Upper lobe of left lung (tissue), 6 donors: ENCODE results near the gene RAB11A. TPM values are rescaled to one million over a fixed set of nuclear protein-coding genes. Genes with fewer than 3 reads are reported as not detected.
"Not testable (repeated sequence)": the region's sequence is repeated elsewhere in the genome, so short reads cannot be mapped to it uniquely, and the experiment has no call there.

Experiments
- ATAC-seq, 2 donors: fragments of 200-7000 bp; cut with Tn5 transposase; one replicate each; pipeline ENCODE4 v1.9.1; 2022; ENCODE audit warnings: mild to moderate bottlenecking in 2 of 2, moderate library complexity in 2 of 2; ENCODE audit not compliant: low FRiP score in 2 of 2
- DNase-seq, 2 donors: peaks; one replicate each; pipeline ENCODE4 v3.0.0-alpha.2; 2019 to 2020
- H3K27ac ChIP-seq, 4 donors: fragments of 200-600 bp; sonication (generic); one replicate each; pipeline ENCODE4 v1.5.1; 2016 to 2019
- H3K27me3 ChIP-seq, 4 donors: fragments of 200-600 bp; sonication (generic); one replicate each; pipeline ENCODE4 v1.5.1; 2017 to 2019
- H3K36me3 ChIP-seq, 4 donors: fragments of 200-600 bp; sonication (generic); one replicate each; pipeline ENCODE4 v1.5.1; 2016 to 2019
- H3K4me1 ChIP-seq, 4 donors: fragments of 200-600 bp; sonication (generic); one replicate each; pipeline ENCODE4 v1.5.1; 2018 to 2019
- H3K4me3 ChIP-seq, 4 donors: fragments of 200-600 bp; sonication (generic); one replicate each; pipeline ENCODE4 v1.5.1; 2017 to 2019; ENCODE audit warnings: mild to moderate bottlenecking in 2 of 4, moderate library complexity in 1 of 4
- H3K9me3 ChIP-seq, 4 donors: fragments of 200-600 bp; sonication (generic); one replicate each; pipeline ENCODE4 v1.5.1; 2018 to 2019
- EP300 ChIP-seq, 4 donors: sonication (generic); formaldehyde crosslinking; IDR thresholded peaks; one replicate each; pipeline ENCODE4 v1.5.1; 2017; ENCODE audit warnings: antibody characterized with exemption in 4 of 4, control low read depth in 2 of 4
- POLR2A ChIP-seq, 4 donors: fragments of 450-650 bp; IDR thresholded peaks; one replicate each; pipeline ENCODE4 v1.5.1; 2016 to 2017; ENCODE audit warnings: antibody characterized with exemption in 4 of 4, mild to moderate bottlenecking in 2 of 4
- POLR2AphosphoS5 ChIP-seq, 2 donors: sonication (generic); formaldehyde crosslinking; IDR thresholded peaks; one replicate each; pipeline ENCODE4 v1.5.1; 2017; ENCODE audit warnings: antibody characterized with exemption in 2 of 2
- WGBS, 2 donors: methylation state at CpG; one replicate each; pipeline ENCODE4 v1.1.5; 2017 to 2018; 5-methylcytosine and 5-hydroxymethylcytosine counted together
- total RNA-seq, 6 donors: library from RNA; depleted of rRNA in 4 of 6; stranded (reverse); fragments of >200 nt in 4 of 6; gene quantifications; one replicate each; pipeline versions ENCODE4 v1.1.0 to v1.2.1, GENCODE V29; 2016 to 2021
- TF ChIP-seq, protein P1 (sequence below), 6 experiments: fragments of 450-650 bp in 4 of 6; fragments of 200-600 bp in 2 of 6; sonication (generic) in 2 of 6; IDR thresholded peaks; one replicate each; pipeline ENCODE4 v1.5.1; 2016 to 2019; ENCODE audit warnings: antibody characterized with exemption in 6 of 6
- donor health status: DM: no; HTN: no; CAD: no; lungs with moderate emphysema.
- donor health status: DM: no; HTN: yes; CAD: no; lungs with severe emphysema.

RAB11A gene
- total RNA-seq, 6 donors from 2014 or later, result 15.7 to 205 (median 144) TPM

DNA sequence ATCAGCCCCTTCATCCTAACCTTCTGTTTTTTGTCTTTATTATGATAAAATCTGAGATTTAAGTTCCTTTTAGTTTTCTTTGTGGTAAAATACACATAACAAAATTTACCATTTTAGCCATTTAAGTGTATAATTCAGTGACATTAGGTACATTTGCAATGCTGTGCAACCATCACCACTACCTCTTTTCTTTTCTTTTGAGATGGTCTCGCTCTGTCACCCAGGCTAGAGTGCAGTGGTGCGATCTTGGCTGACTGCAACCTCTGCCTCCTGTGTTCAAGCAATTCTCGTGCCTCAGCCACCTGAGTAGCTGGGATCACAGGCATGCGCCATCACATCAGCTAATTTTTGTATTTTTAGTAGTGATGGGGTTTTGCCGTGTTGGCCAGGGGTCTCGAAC, 6.2 kb upstream of the RAB11A start:
- H3K36me3 ChIP-seq, result no peaks in the 10 kb centered on the region
- no peaks in the 10 kb centered on the region for H3K27me3 ChIP-seq
- 90 to 98% methylated on average over 6 of the region's 6 CpGs for WGBS, 2 donors
- H3K4me3 ChIP-seq, result no peak overlapping the region
- H3K27ac ChIP-seq, result no peak overlapping the region
- H3K4me1 ChIP-seq, result peaks cover 0 to 4% (median 0%) of the 10 kb centered on the region in 4 donors
- DNase-seq (no peak), ATAC-seq (no peak)
- H3K9me3 ChIP-seq, result no peaks in the 10 kb centered on the region
- TF ChIP-seq POLR2AphosphoS5 (IDR thresholded peaks at IDR 0.05), result no peak
- TF ChIP-seq POLR2A (IDR thresholded peaks at IDR 0.05), result no peak
- no peak for TF ChIP-seq EP300 (IDR thresholded peaks at IDR 0.05)
- TF ChIP-seq, protein P1, sequence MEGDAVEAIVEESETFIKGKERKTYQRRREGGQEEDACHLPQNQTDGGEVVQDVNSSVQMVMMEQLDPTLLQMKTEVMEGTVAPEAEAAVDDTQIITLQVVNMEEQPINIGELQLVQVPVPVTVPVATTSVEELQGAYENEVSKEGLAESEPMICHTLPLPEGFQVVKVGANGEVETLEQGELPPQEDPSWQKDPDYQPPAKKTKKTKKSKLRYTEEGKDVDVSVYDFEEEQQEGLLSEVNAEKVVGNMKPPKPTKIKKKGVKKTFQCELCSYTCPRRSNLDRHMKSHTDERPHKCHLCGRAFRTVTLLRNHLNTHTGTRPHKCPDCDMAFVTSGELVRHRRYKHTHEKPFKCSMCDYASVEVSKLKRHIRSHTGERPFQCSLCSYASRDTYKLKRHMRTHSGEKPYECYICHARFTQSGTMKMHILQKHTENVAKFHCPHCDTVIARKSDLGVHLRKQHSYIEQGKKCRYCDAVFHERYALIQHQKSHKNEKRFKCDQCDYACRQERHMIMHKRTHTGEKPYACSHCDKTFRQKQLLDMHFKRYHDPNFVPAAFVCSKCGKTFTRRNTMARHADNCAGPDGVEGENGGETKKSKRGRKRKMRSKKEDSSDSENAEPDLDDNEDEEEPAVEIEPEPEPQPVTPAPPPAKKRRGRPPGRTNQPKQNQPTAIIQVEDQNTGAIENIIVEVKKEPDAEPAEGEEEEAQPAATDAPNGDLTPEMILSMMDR (IDR thresholded peaks at IDR 0.05), result no peak

DNA sequence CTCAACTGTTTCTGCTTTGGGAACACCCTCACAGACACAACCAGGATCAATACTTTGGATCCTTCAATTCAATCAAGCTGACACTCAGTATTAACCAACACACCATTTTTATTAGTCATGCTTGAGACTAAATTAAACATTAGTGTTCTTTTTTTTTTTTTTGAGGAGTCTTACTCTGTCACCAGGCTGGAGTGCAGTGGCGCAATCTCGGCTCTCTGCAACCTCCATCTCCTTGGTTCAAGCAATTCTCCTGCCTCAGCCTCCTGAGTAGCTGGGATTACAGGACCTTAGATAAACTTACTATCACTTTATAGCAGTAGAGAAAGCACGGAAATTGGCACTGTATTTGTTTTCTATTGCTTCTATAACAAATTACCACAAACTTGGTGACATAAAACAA, 2.0 kb upstream of the RAB11A start:
- 85 to 92% methylated on average over 3 of the region's 3 CpGs for WGBS, 2 donors

DNA sequence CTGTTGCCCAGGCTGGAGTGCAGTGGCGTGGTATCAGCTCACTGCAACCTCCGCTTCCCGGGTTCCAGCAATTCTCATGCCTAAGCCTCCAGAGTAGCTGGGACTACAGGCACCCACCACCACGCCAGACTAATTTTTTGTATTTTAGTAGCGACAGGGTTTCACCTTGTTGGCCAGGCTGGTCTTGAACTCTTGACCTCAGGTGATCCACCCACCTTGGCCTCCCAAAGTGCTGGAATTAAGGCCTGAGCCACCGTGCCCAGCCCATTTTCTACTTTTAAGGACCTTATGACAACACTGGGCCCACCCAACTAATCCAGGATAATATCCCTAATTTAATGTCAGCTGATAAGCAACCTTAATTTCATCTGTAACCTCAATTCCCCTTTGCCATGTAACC, 1.4 kb upstream of the RAB11A start:
- H3K4me1 ChIP-seq, result peaks cover 2 to 27% (median 18%) of the 10 kb centered on the region in 4 donors
- WGBS, 2 donors, result 97 to 98% methylated on average over 6 of the region's 6 CpGs
- ATAC-seq, H3K36me3 ChIP-seq, DNase-seq, H3K4me3 ChIP-seq, H3K27me3 ChIP-seq, H3K9me3 ChIP-seq, H3K27ac ChIP-seq: not testable (repeated sequence)

More for the DNA sequence above, 2.0 kb upstream of the RAB11A start:
- Histone ChIP-seq H3K36me3 (no peaks in the 10 kb centered on the region), H3K27ac (no peak overlapping the region), H3K27me3 (no peaks in the 10 kb centered on the region), H3K4me3 (no peak overlapping the region), H3K9me3 (no peaks in the 10 kb centered on the region), H3K4me1 (peaks cover 2 to 23% (median 13%) of the 10 kb centered on the region in 4 donors)
- ATAC-seq (no peak), DNase-seq (no peak)
- TF ChIP-seq POLR2AphosphoS5 (IDR thresholded peaks at IDR 0.05) (no peak), EP300 (IDR thresholded peaks at IDR 0.05) (no peak), POLR2A (IDR thresholded peaks at IDR 0.05) (no peak)
- TF ChIP-seq, protein P1 (IDR thresholded peaks at IDR 0.05), result no peak

DNA sequence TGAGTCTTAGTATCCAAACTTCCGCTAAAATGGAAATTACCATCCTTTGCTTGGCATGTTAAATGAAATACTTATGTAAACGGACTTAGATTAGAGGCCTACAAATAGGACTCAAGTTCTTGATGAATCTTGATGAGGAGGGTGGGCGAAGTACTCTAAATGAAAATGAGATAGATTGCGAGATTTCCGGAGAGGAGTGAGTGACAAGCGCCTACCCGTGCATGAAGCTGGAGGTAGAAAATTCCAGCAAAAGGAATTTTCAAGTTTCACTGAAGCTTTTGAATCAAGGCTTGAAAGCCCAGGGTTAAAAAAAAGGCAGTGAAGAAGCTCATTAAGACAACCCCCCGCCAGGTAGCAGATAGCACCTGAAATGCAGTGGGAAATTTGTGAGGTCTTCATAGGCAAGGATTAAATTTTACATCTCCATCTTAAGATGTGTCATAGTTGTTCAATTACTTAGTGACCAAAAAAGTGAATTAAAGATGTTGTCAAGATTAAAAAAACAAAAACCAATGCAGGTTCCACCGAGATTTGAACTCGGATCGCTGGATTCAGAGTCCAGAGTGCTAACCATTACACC, 655 bp upstream of the RAB11A start:
- Histone ChIP-seq H3K4me3 (peak overlapping the region; percentile 77 to 97 (median 92)), H3K36me3 (no peaks in the 10 kb centered on the region), H3K4me1 (peaks cover 2 to 34% (median 24%) of the 10 kb centered on the region in 4 donors), H3K27me3 (no peaks in the 10 kb centered on the region), H3K27ac (peak overlapping the region; percentile 94 to 98 (median 96)), H3K9me3 (no peaks in the 10 kb centered on the region)
- DNase-seq, result no peak
- 66 to 68% methylated on average over 11 of the region's 11 CpGs for WGBS, 2 donors
- TF ChIP-seq EP300 (IDR thresholded peaks at IDR 0.05) (no peak), POLR2A (IDR thresholded peaks at IDR 0.05) (no peak), POLR2AphosphoS5 (IDR thresholded peaks at IDR 0.05) (no peak)
- TF ChIP-seq, protein P1 (IDR thresholded peaks at IDR 0.05), result no peak
- ATAC-seq, result no peak

DNA sequence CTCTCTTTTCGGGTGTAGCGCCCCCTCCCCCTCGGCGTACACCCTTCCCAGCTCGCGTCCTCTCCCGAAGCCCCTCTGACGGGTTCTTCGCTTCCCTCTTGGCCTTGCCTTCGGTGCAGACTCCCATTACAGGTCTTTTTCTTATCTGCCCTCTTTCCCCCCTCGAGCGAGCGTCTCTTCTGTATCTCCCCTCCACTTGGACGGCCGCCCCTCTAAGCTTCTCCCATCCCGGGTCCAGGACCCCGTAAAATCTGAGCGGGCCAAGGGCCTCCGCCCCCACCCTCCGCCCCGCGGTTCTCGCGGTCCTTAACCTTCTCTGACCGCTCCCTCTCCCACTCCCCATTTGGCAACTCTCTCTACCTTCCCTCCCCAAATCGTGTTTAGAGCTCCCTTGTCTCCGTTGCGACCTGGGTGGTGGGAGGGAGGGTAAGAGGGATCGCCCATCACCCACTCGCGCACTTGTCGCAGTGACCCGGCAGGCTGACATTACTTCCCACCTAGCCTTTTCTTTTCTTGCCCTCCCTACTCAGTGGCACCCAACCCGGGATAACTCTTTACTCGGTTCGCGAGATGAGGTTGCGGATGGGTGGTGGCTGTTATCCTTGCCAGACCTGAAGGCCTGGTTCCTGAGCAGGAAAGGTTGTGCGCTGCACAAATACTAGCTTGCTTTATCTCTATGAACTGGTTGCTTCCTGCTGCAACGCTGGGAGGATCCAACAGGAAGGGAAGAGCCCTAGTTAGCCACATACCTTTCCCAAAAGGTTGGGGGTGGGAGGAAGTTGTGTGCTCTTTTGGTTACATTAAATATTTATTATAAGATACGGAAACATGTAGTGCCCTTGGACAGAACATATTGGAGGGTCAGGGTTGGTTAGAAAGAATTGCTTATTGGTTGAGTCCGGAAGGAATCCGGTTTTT, 922 bp downstream of the RAB11A start:
- H3K4me3 ChIP-seq, result peak overlapping the region; percentile 77 to 97 (median 92)
- WGBS, 2 donors, result 1 to 2% methylated on average over 43 of the region's 43 CpGs
- peaks cover 2 to 42% (median 28%) of the 10 kb centered on the region in 4 donors for H3K4me1 ChIP-seq
- TF ChIP-seq, protein P1 (IDR thresholded peaks at IDR 0.05), result no peak
- TF ChIP-seq POLR2A (IDR thresholded peaks at IDR 0.05), result peak in 2 of 4 donors; percentile 38
- peak; percentile 83 to 86 for TF ChIP-seq POLR2AphosphoS5 (IDR thresholded peaks at IDR 0.05)
- TF ChIP-seq EP300 (IDR thresholded peaks at IDR 0.05), result peak in 2 of 4 donors; percentile 68 to 76
- no peaks in the 10 kb centered on the region for H3K9me3 ChIP-seq
- peak; percentile 66 to 85 for DNase-seq
- H3K36me3 ChIP-seq, result peaks cover 0 to 11% (median 9%) of the 10 kb centered on the region in 4 donors
- ATAC-seq, result peak; percentile 7 to 68
- peak overlapping the region; percentile 94 to 98 (median 96) for H3K27ac ChIP-seq
- no peaks in the 10 kb centered on the region for H3K27me3 ChIP-seq
